T-helper 17 cell (primary cell): Measurements from ENCODE around the gene CCDC106. TPM values are rescaled to one million over a fixed set of nuclear protein-coding genes. Genes with fewer than 3 reads are reported as not detected.

Experiments used
- ATAC-seq: fragments of 150-1000 bp; cut with Tn5 transposase; 2 replicates; pipeline ENCODE4 v1.10.0; 2021; ENCODE audit warnings: mild to moderate bottlenecking, moderate library complexity
- DNase-seq, 3 donors: peaks; one replicate each; pipeline versions ENCODE4 v3.0.0 to v3.0.0-alpha.2; 2020 to 2021
- H3K9me3 ChIP-seq: one replicate; pipeline ENCODE4 v1.7.0; 2013; ENCODE audit warnings: low read length, mild to moderate bottlenecking; ENCODE audit not compliant: control insufficient read depth, poor library complexity, severe bottlenecking
- H3K27ac Mint-ChIP-seq: one replicate; pipeline ENCODE4 v1.8.0; 2022; ENCODE audit warnings: mild to moderate bottlenecking, moderate library complexity, mixed read lengths
- H3K27me3 Mint-ChIP-seq: one replicate; pipeline ENCODE4 v1.8.0; 2022; ENCODE audit warnings: mixed read lengths
- H3K36me3 Mint-ChIP-seq: one replicate; pipeline ENCODE4 v1.8.0; 2022; ENCODE audit warnings: low read depth, mixed read lengths
- H3K4me1 Mint-ChIP-seq: one replicate; pipeline ENCODE4 v1.8.0; 2022; ENCODE audit warnings: mild to moderate bottlenecking, mixed read lengths
- H3K4me3 Mint-ChIP-seq: one replicate; pipeline ENCODE4 v1.8.0; 2022; ENCODE audit warnings: mild to moderate bottlenecking, moderate library complexity, mixed read lengths
- total RNA-seq, 4 donors: library from RNA in 2 of 4; stranded (reverse) in 2 of 4; gene quantifications; one replicate each; pipeline ENCODE4 v1.2.3 and lab custom pipeline; 2022 to 2026

CCDC106 gene
- total RNA-seq: 1 to 10 TPM; 1.1 to 1.6 TPM
- 0.75 to 1.4 reads per million in 2 donors for total RNA-seq (lab: John Stamatoyannopoulos, UW)

DNA sequence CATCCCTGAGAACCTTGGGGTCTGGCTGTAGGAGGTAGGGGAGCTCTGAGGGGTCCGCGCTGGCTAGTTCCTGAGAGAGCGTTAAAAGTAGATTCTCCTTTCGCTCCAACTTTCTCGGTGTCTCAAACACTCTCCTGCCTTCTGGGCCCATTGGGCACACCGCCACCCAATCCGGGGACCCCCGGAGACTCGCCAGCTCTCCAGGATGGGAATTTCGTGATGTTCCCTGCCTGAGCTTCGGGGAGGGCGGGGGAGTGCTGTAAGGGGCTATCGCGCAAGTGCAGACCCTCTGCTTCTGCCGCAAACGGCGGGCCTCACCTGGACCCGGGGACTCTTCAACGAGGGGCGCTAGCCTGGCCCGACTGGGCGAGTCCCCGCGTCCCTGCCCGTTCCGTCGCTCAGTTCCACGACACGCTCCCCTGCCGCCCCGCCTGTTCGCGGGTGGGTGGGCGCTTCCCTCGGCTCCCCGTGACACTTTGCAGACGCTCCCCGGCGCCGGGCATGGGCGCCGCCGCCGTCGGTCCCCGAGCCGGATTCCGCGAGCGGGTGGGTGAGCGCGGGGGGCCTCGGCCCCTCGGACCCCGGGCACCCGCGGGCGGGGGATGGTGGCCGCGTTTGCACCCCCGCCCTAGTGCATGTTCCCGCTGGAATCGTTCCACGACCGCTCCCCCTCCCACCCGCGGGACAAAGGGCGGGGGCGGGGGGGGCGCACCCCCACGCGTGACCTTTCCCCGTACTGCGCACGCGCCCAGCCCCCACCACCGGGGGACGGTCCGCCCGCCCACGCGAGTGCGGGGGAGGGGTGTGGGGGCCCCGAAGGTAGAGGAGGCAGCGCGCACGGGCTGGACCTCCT lies at the start of gene CCDC106:
Gene CCDC106 (plus strand): TSS at position 481 of the 853 bp plus-strand sequence. CDS start 835 bp downstream, outside the sequence.
- H3K9me3 ChIP-seq: no peaks in the 10 kb centered on the region
- Mint-ChIP-seq H3K27me3 (no peaks in the 10 kb centered on the region), H3K36me3 (no peaks in the 10 kb centered on the region), H3K27ac (peak within 1 kb of the TSS; percentile 77), H3K4me3 (peak within 1 kb of the TSS; percentile 85), H3K4me1 (peaks cover 25% of the 10 kb centered on the region)
- ATAC-seq (peak; percentile 34), DNase-seq (no peak)

DNA sequence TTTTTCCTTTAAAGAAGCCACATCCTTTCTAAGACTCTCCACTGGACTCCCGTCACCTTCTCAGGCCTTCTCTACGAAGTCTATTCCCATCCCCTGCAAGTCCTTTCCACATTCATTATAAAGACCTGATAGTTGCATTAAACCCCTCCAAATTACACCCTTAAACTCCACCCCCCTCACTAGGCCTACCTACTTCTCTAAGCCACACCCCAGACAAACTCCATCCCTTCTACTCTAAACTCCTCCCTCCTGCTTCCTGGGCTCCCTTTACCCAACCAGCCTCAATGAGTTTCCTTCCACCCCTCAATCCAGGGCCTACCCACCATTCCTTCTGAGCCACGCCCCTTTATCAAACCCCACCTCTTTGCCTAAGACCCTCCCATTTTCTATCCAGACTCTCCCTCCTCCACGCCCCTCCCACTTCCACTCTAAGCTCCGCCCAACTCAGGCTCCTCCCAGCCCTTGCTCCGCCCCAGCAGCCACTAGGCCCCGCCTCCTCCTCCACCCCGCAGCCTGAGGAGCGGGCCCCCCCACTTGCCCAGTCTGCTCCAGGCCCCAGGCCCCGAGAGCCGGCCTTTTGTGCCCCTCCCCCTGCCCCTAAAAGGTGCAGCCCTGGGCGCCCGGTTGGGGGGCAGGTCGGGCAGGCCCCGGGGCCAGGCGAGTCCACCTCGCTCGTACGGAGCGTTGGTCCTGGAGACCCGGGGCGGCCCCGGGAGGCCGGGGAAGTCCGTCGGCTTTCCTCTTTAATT lies 49.1 kb upstream of the CCDC106 start:
- peak overlapping the region; percentile 95 for H3K27ac Mint-ChIP-seq
- peaks cover 17% of the 10 kb centered on the region for H3K4me1 Mint-ChIP-seq
- ATAC-seq (peak; percentile 76), DNase-seq (peak; percentile 83 to 94 (median 90))
- H3K4me3 Mint-ChIP-seq: peak overlapping the region; percentile 95
- H3K27me3 Mint-ChIP-seq: no peaks in the 10 kb centered on the region
- no peaks in the 10 kb centered on the region for H3K9me3 ChIP-seq
- H3K36me3 Mint-ChIP-seq: peaks cover 8% of the 10 kb centered on the region

DNA sequence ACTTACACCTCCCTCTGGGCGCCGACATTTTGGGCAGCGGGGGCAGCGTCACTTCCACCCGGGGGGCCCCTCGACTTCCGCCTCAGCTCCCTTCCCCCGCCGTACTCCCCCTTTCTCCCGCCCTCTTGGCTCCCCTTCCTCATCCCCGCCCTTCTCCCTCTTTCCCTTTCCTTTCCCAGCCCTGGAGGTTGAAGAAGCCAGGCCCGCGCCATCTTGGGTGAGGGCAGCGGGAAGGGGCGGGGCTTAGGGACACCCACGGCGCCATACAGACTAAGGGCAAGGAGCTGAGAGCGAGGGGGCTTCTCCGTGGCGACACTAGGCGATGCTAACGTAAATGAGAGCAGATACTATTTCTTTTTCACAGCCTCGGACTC lies 48.6 kb upstream of the CCDC106 start, which contains the start of gene FIZ1:
Gene FIZ1 (minus strand): TSS at position 50 of the 374 bp plus-strand sequence. CDS start 1,652 bp downstream, outside the sequence.
- H3K4me3 Mint-ChIP-seq: peak within 1 kb of the TSS; percentile 95
- DNase-seq (peak; percentile 90 to 94 (median 91)), ATAC-seq (peak; percentile 80)
- no peaks in the 10 kb centered on the region for H3K27me3 Mint-ChIP-seq
- H3K4me1 Mint-ChIP-seq: peaks cover 20% of the 10 kb centered on the region
- H3K36me3 Mint-ChIP-seq: peaks cover 8% of the 10 kb centered on the region
- H3K27ac Mint-ChIP-seq: peak within 1 kb of the TSS; percentile 95
- H3K9me3 ChIP-seq: no peaks in the 10 kb centered on the region

DNA sequence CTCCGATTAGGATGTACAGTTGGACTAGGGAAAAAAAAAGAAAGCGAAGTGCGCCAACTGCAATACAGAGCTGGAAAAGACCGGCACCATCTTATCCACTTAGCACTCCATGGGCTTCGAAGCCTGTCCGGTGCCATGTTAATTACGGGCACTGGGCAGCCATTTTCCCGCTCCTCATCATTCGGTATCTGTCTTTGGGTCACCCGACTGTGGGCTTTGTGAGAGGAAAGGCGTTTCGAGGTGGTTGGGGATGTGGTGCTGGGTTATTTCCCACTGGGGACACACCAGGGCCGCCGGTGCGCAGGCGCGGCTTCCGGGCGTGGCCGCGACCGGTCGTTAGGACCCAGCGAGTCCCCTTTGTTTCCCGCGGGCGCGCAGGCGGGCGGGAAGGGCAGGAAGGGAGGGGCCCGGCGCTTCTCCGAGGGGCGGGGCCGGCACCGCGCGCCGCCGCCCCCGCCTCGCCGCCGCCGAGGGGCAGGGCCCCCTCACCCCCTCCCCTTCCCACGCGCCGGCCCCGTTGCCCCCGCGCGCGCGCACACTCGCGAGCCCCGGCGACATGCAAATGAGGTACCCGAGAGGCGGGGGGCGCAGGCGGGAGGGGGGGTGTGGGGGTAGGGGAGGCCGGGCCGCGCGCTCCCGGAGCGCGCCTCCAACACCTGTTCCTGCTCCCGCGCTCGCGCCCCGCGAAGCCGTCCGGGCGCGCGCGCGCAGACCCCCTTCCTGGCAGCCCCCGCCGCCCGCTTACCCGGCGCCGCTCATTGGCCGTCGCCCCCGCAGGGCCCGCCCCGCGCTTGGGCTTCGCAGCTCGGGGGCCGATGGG lies 48.0 kb upstream of the CCDC106 start, which contains the start of gene ZNF524:
Gene ZNF524 (plus strand): TSS at position 447 of the 820 bp plus-strand sequence. CDS start 1,825 bp downstream, outside the sequence.
- peak; percentile 71 for ATAC-seq
- H3K27ac Mint-ChIP-seq: peak within 1 kb of the TSS; percentile 95

DNA sequence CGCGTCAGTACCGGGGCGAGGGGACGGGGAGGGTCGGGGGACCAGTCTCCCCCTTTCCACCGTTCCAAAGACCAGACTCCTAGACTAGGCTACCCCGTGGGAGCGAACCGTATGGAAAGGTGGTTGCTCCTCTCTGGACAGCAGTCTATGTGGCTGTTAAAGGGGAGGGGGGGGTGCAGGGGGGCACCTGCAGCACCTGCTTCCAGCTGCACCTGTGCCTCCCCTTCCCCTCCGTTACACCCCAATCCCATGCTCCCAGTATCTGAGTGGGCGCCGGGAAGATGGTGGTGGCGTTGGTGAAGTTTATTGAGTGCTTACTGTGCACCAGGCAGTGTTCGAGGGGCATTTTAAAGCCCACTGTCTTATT lies 47.4 kb upstream of the CCDC106 start:
- no peaks in the 10 kb centered on the region for H3K9me3 ChIP-seq
- Mint-ChIP-seq H3K36me3 (peaks cover 5% of the 10 kb centered on the region), H3K4me1 (peaks cover 24% of the 10 kb centered on the region), H3K27me3 (no peaks in the 10 kb centered on the region), H3K27ac (peak overlapping the region; percentile 77), H3K4me3 (peak overlapping the region; percentile 95)
- DNase-seq (no peak), ATAC-seq (no peak)

More for the DNA sequence above, 48.0 kb upstream of the CCDC106 start, which contains the start of gene ZNF524:
- H3K4me1 Mint-ChIP-seq: peaks cover 24% of the 10 kb centered on the region
- peak within 1 kb of the TSS; percentile 95 for H3K4me3 Mint-ChIP-seq
- H3K36me3 Mint-ChIP-seq: peaks cover 6% of the 10 kb centered on the region
- no peaks in the 10 kb centered on the region for H3K9me3 ChIP-seq
- no peaks in the 10 kb centered on the region for H3K27me3 Mint-ChIP-seq
- peak; percentile 71 to 83 (median 81) for DNase-seq

DNA sequence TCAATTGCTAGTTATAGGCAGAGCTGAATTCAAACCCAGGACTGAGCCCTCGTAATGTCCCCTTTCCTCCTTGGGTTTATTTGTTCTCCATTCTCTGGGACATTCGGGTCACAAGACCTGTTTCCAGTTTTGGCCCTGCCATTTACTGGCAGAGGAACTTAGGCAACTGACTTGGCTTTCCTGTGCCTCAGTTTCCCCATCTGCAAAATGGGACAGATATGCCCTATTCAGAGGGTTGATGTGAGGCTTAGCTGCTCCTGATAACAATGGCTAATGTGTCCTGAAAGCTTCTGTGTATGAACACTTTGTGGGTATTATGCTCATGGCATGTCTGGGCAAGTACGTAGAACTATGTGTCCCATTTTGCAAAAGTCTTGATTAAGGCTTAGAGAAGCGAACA lies 46.9 kb upstream of the CCDC106 start:
- peaks cover 6% of the 10 kb centered on the region for H3K36me3 Mint-ChIP-seq
- H3K27ac Mint-ChIP-seq: peak overlapping the region; percentile 77
- DNase-seq (no peak), ATAC-seq (no peak)
- peaks cover 28% of the 10 kb centered on the region for H3K4me1 Mint-ChIP-seq
- no peaks in the 10 kb centered on the region for H3K9me3 ChIP-seq
- H3K4me3 Mint-ChIP-seq: peak overlapping the region; percentile 95
- no peaks in the 10 kb centered on the region for H3K27me3 Mint-ChIP-seq

DNA sequence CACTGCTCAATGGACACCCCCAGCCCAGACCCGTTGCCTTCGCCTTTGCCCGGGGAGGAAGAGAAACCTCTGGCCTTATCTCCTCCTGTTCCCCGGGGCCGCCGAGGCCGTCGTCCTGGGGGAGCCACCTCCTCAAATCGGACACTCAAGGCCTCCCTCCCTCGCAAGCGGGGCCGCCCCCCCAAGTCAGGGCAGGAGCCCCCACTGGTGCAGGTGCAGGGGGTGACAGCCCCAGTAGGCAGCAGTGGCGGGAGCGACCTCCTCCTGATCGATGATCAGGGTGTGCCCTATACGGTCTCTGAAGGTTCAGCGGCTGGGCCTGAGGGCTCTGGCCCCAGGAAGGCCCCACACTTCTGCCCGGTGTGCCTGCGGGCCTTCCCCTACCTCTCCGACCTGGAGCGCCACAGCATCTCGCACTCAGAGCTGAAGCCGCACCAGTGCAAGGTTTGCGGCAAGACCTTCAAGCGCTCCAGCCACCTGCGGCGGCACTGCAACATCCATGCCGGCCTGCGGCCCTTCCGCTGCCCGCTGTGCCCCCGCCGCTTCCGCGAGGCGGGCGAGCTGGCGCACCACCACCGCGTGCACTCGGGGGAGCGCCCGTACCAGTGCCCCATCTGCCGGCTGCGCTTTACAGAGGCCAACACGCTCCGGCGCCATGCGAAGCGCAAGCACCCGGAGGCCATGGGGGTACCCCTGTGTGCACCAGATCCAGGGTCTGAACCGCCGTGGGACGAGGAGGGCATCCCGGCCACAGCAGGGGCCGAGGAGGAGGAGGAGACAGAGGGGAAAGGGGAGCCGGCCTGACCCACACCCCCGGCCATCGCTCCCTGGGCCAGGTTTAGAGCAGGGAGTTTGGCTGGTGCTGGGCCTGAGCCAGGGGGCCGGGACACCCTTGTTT lies 45.7 kb upstream of the CCDC106 start:
- Mint-ChIP-seq H3K4me1 (peaks cover 37% of the 10 kb centered on the region), H3K27ac (no peak overlapping the region), H3K4me3 (no peak overlapping the region), H3K27me3 (no peaks in the 10 kb centered on the region), H3K36me3 (peaks cover 5% of the 10 kb centered on the region)
- H3K9me3 ChIP-seq: no peaks in the 10 kb centered on the region
- ATAC-seq (no peak), DNase-seq (no peak)

DNA sequence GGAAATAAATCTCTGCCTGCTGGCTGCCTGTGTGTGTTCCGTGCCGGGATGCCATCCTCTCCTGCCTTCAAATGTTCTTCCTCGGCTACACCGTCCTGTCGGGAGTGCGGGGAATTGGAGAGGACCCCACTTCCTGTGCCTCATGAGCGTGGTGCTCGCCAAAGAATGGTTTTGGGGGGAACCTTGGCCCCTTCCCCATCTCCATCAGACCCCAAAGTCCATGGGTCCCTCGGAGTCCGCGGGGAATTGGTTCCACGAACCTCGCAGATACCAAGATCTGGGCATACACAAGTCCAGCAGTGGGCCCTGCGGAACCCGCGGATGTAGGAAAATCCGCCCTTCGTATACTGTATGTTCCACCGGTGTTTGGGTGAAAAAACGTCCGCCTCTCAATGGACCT lies 44.9 kb upstream of the CCDC106 start:
- Mint-ChIP-seq H3K4me1 (peaks cover 39% of the 10 kb centered on the region), H3K36me3 (peaks cover 8% of the 10 kb centered on the region), H3K27me3 (no peaks in the 10 kb centered on the region), H3K27ac (no peak overlapping the region), H3K4me3 (peak overlapping the region; percentile 36)
- no peak for ATAC-seq
- no peak for DNase-seq
- H3K9me3 ChIP-seq: no peaks in the 10 kb centered on the region

DNA sequence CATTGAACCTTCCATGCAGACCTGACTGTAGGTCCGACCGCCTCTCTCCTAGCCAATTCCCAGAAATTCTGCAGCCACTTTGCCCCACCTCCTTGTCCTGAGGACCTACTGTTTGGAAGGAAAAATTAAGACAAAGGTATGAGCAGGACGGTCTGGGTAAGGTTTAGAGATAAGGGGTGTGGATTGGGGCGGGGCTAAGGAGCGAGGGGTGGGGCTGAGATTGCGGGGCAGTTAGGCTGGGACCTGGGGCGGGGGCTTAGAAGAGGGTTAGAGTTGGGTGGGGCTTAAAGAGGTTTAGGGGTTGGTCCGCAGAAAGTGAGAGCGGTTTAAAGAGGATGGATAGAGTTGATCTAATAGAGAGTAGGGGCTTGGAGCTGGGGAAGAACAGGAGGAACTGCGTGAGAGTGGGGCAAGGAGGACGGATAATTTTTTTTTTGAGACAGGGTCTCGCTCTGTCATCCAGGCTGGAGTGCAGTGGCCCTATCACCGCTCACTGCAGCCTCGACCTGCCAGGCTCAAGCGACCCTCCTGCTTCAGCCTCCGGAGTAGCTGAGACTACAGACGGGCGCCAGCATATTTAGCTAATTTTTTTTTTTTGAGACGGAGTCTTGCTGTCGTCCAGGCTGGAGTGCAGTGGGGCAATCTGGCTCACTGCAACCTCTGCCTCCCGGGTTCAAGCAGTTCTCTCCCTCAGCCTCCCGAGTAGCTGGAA lies 44.3 kb upstream of the CCDC106 start:
- Mint-ChIP-seq H3K4me3 (peak overlapping the region; percentile 36), H3K27me3 (no peaks in the 10 kb centered on the region), H3K27ac (no peak overlapping the region), H3K4me1 (peaks cover 39% of the 10 kb centered on the region), H3K36me3 (peaks cover 8% of the 10 kb centered on the region)
- no peak for DNase-seq
- H3K9me3 ChIP-seq: no peaks in the 10 kb centered on the region
- no peak for ATAC-seq

DNA sequence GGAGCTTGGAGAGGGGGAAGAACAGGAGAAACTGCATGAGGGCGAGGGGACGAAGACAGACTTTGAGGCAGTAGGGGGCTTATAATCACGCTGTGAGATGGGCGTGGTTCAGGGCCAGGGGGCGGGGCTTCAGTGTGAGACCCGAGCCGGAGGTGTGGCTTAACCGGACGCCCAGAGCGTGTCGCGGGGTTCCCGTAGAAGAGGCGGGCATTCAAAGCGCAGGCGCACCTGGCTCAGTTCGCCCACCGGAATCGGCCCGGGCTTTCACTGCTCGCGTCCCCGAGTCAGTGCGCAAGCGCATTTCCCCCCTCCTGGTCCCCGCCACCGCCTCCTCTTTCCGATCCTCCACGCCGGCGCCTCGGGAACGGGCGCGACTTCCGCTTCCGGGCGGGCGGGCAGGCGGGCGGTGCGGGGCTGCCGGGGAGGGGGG lies 42.8 kb upstream of the CCDC106 start:
- peaks cover 10% of the 10 kb centered on the region for H3K36me3 Mint-ChIP-seq
- peak overlapping the region; percentile 96 for H3K27ac Mint-ChIP-seq
- peak overlapping the region; percentile 93 for H3K4me3 Mint-ChIP-seq
- H3K27me3 Mint-ChIP-seq: no peaks in the 10 kb centered on the region
- H3K4me1 Mint-ChIP-seq: peaks cover 44% of the 10 kb centered on the region
- no peaks in the 10 kb centered on the region for H3K9me3 ChIP-seq
- peak; percentile 84 for ATAC-seq
- DNase-seq: peak; percentile 95 to 98 (median 98)

DNA sequence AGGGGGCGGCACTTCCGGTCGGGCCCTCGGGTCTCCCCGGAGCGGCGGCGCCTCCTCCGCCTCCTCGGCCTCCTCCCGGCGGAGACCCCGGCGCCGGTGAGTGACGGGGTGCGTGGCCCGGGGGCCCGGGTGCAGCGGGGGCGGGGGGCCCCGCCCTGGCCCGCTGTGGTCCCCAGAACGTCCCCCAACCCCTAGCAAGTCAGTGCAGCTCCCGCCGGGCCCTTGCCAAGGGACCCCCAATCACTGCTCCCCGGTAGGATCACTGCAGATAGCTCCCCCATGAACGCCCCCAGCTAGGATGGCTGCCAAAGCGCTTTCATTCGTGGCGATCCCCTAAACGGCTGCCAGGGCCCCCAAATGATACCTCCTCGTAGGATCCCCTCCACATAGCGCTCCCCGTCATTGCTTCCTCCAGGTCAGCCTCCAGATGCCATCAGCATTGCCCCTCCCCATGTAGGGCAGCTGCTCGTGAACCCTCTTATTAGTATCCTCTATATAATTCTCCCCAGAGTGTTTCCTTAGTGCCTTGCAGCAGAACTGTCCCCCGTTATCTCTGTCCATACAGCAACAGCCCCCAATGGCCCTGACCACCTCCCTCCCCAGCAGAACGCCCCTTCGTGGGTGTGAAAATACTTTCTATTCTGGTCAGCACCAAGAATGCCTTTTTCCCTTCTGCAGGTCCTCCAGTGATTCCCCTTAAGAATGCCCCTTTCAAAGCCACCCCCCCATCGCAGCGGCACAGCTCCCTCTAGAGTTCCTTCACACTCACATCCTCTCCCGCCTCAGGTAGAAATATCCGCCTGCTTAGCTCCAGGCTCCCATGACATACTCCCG lies 42.2 kb upstream of the CCDC106 start, which contains the start of gene ZNF865:
Gene ZNF865 (plus strand): TSS at position 11 of the 834 bp plus-strand sequence. CDS start 7,972 bp downstream, outside the sequence.
- ATAC-seq (peak; percentile 51), DNase-seq (peak; percentile 50 to 57 (median 52))
- Mint-ChIP-seq H3K36me3 (peaks cover 10% of the 10 kb centered on the region), H3K4me3 (peak within 1 kb of the TSS; percentile 99), H3K4me1 (peaks cover 42% of the 10 kb centered on the region), H3K27ac (peak within 1 kb of the TSS; percentile 96), H3K27me3 (no peaks in the 10 kb centered on the region)
- H3K9me3 ChIP-seq: no peaks in the 10 kb centered on the region
